Stimulated activated CD4-positive, alpha-beta T cell treated with anti-CD3 and anti-CD28 coated beads, Interleukin-12 subunit alpha, Interleukin-12 subunit beta, amount 100 ng/mL, for 4 hours (primary cell): ENCODE data around the gene ERG.

Source experiments
- DNase-seq: peaks from one replicate; pipeline ENCODE4 v3.0.0-alpha.2; 2020

ERG gene

GRCh38 chr21:38470755-38471154 is 27.5 kb downstream of the ERG start:
- no peak for DNase-seq

- no peak for DNase-seq
Observed at GRCh38 chr21:38469642-38470041, 28.6 kb downstream of the ERG start.

- no peak for DNase-seq
Observed at GRCh38 chr21:38468989-38469388, 29.3 kb downstream of the ERG start.

GRCh38 chr21:38467911-38468310 is 30.4 kb downstream of the ERG start:
- no peak for DNase-seq

- DNase-seq = no peak
Observed at GRCh38 chr21:38467374-38467773, 30.9 kb downstream of the ERG start.

GRCh38 chr21:38460171-38460742 is 38.0 kb downstream of the ERG start:
- no peak for DNase-seq

- DNase-seq = no peak
Observed at GRCh38 chr21:38459490-38459889, 38.8 kb downstream of the ERG start.

- DNase-seq = no peak
Observed at GRCh38 chr21:38455403-38455802, 42.9 kb downstream of the ERG start.

- DNase-seq = no peak
Observed at GRCh38 chr21:38454702-38455101, 43.6 kb downstream of the ERG start.

GRCh38 chr21:38454161-38454560 is 44.1 kb downstream of the ERG start:
- DNase-seq = no peak

GRCh38 chr21:38448671-38449385 is 49.4 kb downstream of the ERG start:
- DNase-seq = no peak

GRCh38 chr21:38447611-38448010 is 50.7 kb downstream of the ERG start:
- DNase-seq = no peak

- no peak for DNase-seq
Observed at GRCh38 chr21:38444691-38445090, 53.6 kb downstream of the ERG start.

GRCh38 chr21:38443110-38443509 is 55.2 kb downstream of the ERG start:
- DNase-seq = no peak

GRCh38 chr21:38441153-38441552 is 57.1 kb downstream of the ERG start:
- DNase-seq = no peak

GRCh38 chr21:38440746-38441145 is 57.5 kb downstream of the ERG start:
- no peak for DNase-seq

- no peak for DNase-seq
Observed at GRCh38 chr21:38439957-38440356, 58.3 kb downstream of the ERG start.

- DNase-seq = no peak
Observed at GRCh38 chr21:38439426-38439825, 58.9 kb downstream of the ERG start.

- DNase-seq = no peak
Observed at GRCh38 chr21:38438462-38438893, 59.8 kb downstream of the ERG start.

GRCh38 chr21:38436341-38436740 is 61.9 kb downstream of the ERG start:
- no peak for DNase-seq

- DNase-seq = no peak
Observed at GRCh38 chr21:38434913-38435533, 63.3 kb downstream of the ERG start.

GRCh38 chr21:38433471-38433870 is 64.8 kb downstream of the ERG start:
- no peak for DNase-seq

- DNase-seq = no peak
Observed at GRCh38 chr21:38430401-38430984, 67.8 kb downstream of the ERG start.

GRCh38 chr21:38429011-38429410 is 69.3 kb downstream of the ERG start:
- no peak for DNase-seq
